ENCODE results near the gene CCL1. TPM values are rescaled to one million over a fixed set of nuclear protein-coding genes. Genes with fewer than 3 reads are reported as not detected.

CCL1 gene
- total and polyA plus RNA-seq, 10 of the 15 experiments (the other 5 are each of a cell fraction or from before 2014, with no cell fraction given): 0.14 to 1.8 (median 0.40) TPM; not detected in 3

GRCh38 chr17:34383216-34383615, 20.2 kb upstream of the CCL1 start:
- no peaks in the 10 kb centered on the region for H3K27me3 ChIP-seq (replicated peaks in 1 of 2; ENCODE audit: control insufficient read depth in 2 of 2, insufficient read depth in 2 of 2, low read length in 1 of 2)
- intact Hi-C loops (cut with micrococcal nuclease; ENCODE audit: unreplicated experiment) (no loop called here), in situ Hi-C loops (cut with MboI) (no loop called here)
- no TSS peak for BruUV-seq (replicated peaks)
- ChIA-PET RAD21 (ENCODE audit: unreplicated experiment) (interaction anchor here (1.0 to 1.3 kb wide), 5 partner anchors 8 to 22 kb away, joined by 3 to 7 read pairs (median 4); no protein-coding TSS in a partner anchor), SMC1A (ENCODE audit: uncharacterized antibody, unreplicated experiment) (interaction anchor here (0.6 to 3.6 kb wide), 9 partner anchors 9 to 187 kb away, joined by 3 to 20 read pairs (median 4); no protein-coding TSS in a partner anchor), CTCF (interaction anchor here (0.6 to 3.5 kb wide), 12 partner anchors 9 to 184 kb away, joined by 3 to 40 read pairs (median 5); partner anchors contain the start of gene CCL1), POLR2A (interaction anchor here (1.6 kb wide), 1 partner anchor 12 kb away, joined by 5 read pairs; no protein-coding TSS in a partner anchor)
- no peak overlapping the region for H2AFZ ChIP-seq (ENCODE audit: control insufficient read depth, low read depth, low read length)
- DNase-seq (ENCODE audit: low read depth, low spot score): no peak
- ATAC-seq: no peak; the same call in 2 of the 3 replicates
- FAIRE-seq: no peak
- H3K4me1 ChIP-seq (ENCODE audit: control insufficient read depth, insufficient read depth, low read length): peaks cover 19% of the 10 kb centered on the region
- H3K36me3 ChIP-seq (ENCODE audit: control insufficient read depth in 2 of 2, insufficient read depth in 2 of 2, low read length in 1 of 2): no peaks in the 10 kb centered on the region
- no peaks in the 10 kb centered on the region; the same call in 1 of the 2 replicates for H4K20me1 ChIP-seq (ENCODE audit: control insufficient read depth, insufficient read depth)
- H3K9me3 ChIP-seq (replicated peaks; ENCODE audit: control insufficient read depth, insufficient read depth, low read length): no peaks in the 10 kb centered on the region; the same call in 1 of the 3 replicates
- H3K4me3 ChIP-seq: no peak overlapping the region
- H3K79me2 ChIP-seq (ENCODE audit: control insufficient read depth, insufficient read depth, low read length): no peaks in the 10 kb centered on the region
- no peak overlapping the region for H3K27ac ChIP-seq (ENCODE audit: control insufficient read depth, insufficient read depth)
- H3K9ac ChIP-seq (ENCODE audit: control insufficient read depth, insufficient read depth, low read length): no peak overlapping the region
- H3K4me2 ChIP-seq (ENCODE audit: control insufficient read depth, insufficient read depth): no peak overlapping the region
- WGBS (ENCODE audit: insufficient coverage, insufficient replicate concordance, low lambda C conversion rate, missing lambda C conversion rate): 62% methylated on average over 3 of the region's 3 CpGs
- no peak for TF ChIP-seq ATF2 (IDR thresholded peaks at IDR 0.05; ENCODE audit: low read length)
- TF ChIP-seq FOS (IDR thresholded peaks at IDR 0.05; ENCODE audit: borderline replicate concordance, extremely low read depth, insufficient read length): no peak
- no peak for TF ChIP-seq HDAC6 (IDR thresholded peaks at IDR 0.05; ENCODE audit: unreplicated experiment)
- TF ChIP-seq CHD2 (IDR thresholded peaks at IDR 0.05; ENCODE audit: borderline replicate concordance, low read depth, low read length): no peak
- no peak for TF ChIP-seq KAT2A (conservative IDR thresholded peaks at IDR 0.05; ENCODE audit: control insufficient read depth, low read depth, low read length)
- TF ChIP-seq SPI1 (IDR thresholded peaks at IDR 0.05; ENCODE audit: borderline replicate concordance, insufficient read depth, low read depth, low read length): no peak
- no peak for TF ChIP-seq RAD21 (IDR thresholded peaks at IDR 0.05; ENCODE audit: insufficient read depth, low read depth, low read length)
- TF ChIP-seq NFXL1 (IDR thresholded peaks at IDR 0.05; ENCODE audit: borderline replicate concordance): no peak
- TF ChIP-seq TCF12 (IDR thresholded peaks at IDR 0.05; ENCODE audit: low read depth, low read length): no peak
- TF ChIP-seq ZNF217 (IDR thresholded peaks at IDR 0.05): no peak
- TF ChIP-seq CUX1 (IDR thresholded peaks at IDR 0.05; ENCODE audit: insufficient replicate concordance, low read depth, low read length): no peak
- TF ChIP-seq CHD4 (IDR thresholded peaks at IDR 0.05): no peak
- no peak for TF ChIP-seq SMC3 (IDR thresholded peaks at IDR 0.05; ENCODE audit: borderline replicate concordance, low read length)
- TF ChIP-seq USF1 (IDR thresholded peaks at IDR 0.05; ENCODE audit: borderline replicate concordance, extremely low read length, insufficient read depth, low read depth, low read length): no peak

All from GM12878 (cell line).